BJ (cell line): Measurements from ENCODE around the gene TSC22D2. TPM values are rescaled to one million over a fixed set of nuclear protein-coding genes. Genes with fewer than 3 reads are reported as not detected.

Source experiments
- CTCF ChIA-PET: fragments of 350-600 bp; formaldehyde crosslinking; extraction: SDS; loops from one replicate; lab custom pipeline; 2021; ENCODE audit warnings: antibody characterized with exemption, inconsistent platforms; lab: Yijun Ruan, JAX
- POLR2A ChIA-PET: fragments of 300-600 bp; sonication (Branson Sonifier 250); formaldehyde crosslinking; extraction: SDS; loops from one replicate; lab custom pipeline; 2021; ENCODE audit warnings: antibody characterized with exemption; lab: Charles Lee
- DNase-seq: peaks from one replicate; pipeline ENCODE4 v3.0.0-alpha.2; 2011; ENCODE audit warnings: low read depth
- H3K27me3 ChIP-seq: 2 replicates; pipeline ENCODE4 v1.6.0; 2011; ENCODE audit warnings: low read length; ENCODE audit not compliant: control insufficient read depth, insufficient read depth
- H3K36me3 ChIP-seq: 2 replicates; pipeline ENCODE4 v1.5.1; 2011; ENCODE audit warnings: low read length; ENCODE audit not compliant: control insufficient read depth, insufficient read depth
- H3K4me3 ChIP-seq: 2 replicates; pipeline ENCODE4 v1.5.1; 2011; ENCODE audit warnings: low read depth, mild to moderate bottlenecking, control low read depth, low read length
- polyA plus RNA-seq: library from polyadenylated mRNA; depleted of rRNA; stranded (reverse); fragments of >200 nt; gene quantifications from 2 replicates; pipeline ENCODE4 v1.2.3, GENCODE V29; 2011; rRNA removed
- TF ChIP-seq, protein P1 (sequence below): IDR thresholded peaks from 2 replicates; pipeline ENCODE4 v1.5.1; 2011; ENCODE audit warnings: low read depth, mild to moderate bottlenecking, control low read depth, inconsistent platforms, low read length, moderate library complexity; ENCODE audit not compliant: insufficient read depth

The TSC22D2 gene
- polyA plus RNA-seq, 1 experiment: 8.4 TPM

- ChIA-PET POLR2A (no interaction called here), CTCF (no interaction called here)
- Histone ChIP-seq H3K27me3 (0 out of 2 replicates have a peak, but pooled peaks cover 1% of the 10 kb centered on the region), H3K4me3 (no peak overlapping the region), H3K36me3 (no peaks in the 10 kb centered on the region)
- TF ChIP-seq, protein P1, sequence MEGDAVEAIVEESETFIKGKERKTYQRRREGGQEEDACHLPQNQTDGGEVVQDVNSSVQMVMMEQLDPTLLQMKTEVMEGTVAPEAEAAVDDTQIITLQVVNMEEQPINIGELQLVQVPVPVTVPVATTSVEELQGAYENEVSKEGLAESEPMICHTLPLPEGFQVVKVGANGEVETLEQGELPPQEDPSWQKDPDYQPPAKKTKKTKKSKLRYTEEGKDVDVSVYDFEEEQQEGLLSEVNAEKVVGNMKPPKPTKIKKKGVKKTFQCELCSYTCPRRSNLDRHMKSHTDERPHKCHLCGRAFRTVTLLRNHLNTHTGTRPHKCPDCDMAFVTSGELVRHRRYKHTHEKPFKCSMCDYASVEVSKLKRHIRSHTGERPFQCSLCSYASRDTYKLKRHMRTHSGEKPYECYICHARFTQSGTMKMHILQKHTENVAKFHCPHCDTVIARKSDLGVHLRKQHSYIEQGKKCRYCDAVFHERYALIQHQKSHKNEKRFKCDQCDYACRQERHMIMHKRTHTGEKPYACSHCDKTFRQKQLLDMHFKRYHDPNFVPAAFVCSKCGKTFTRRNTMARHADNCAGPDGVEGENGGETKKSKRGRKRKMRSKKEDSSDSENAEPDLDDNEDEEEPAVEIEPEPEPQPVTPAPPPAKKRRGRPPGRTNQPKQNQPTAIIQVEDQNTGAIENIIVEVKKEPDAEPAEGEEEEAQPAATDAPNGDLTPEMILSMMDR: no peak
- no peak for DNase-seq
These were observed 100.3 kb downstream of the TSC22D2 start for GRCh38 chr3:150508401-150508800.

DNA sequence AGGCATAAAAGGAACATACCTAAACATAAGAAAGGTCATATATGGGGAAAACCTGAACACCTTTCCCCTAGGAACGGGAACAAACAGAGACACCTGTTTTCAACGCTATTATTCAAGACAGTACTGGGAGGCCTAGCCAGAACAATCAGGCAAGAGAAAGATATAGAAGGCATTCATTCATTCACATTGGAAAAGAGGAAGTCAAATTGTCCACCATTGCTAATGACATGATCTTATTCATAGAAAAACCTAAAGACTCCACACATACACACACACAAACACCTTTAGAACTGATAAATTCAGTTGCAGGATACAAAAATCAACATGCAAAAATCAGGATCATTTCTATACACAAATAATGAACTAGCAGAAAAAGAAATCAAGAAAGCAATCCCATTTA, 101.7 kb downstream of the TSC22D2 start:
- CTCF ChIA-PET: no interaction called here

GRCh38 chr3:150511122-150511821, 103.2 kb downstream of the TSC22D2 start:
- POLR2A ChIA-PET: interaction anchor here (0.5 kb wide), 1 partner anchor 16 kb away, joined by 3 read pairs; no protein-coding TSS in a partner anchor
- Histone ChIP-seq H3K27me3 (no peaks in the 10 kb centered on the region), H3K4me3 (no peak overlapping the region), H3K36me3 (no peaks in the 10 kb centered on the region)
- CTCF ChIA-PET: interaction anchor here (1.3 kb wide), 1 partner anchor 10 kb away, joined by 4 read pairs; no protein-coding TSS in a partner anchor
- TF ChIP-seq, protein P1: no peak
- DNase-seq: no peak

More for the DNA sequence above, 101.7 kb downstream of the TSC22D2 start:
- TF ChIP-seq, protein P1: no peak
- no peak for DNase-seq
- no peak overlapping the region for H3K4me3 ChIP-seq
- H3K27me3 ChIP-seq: no peaks in the 10 kb centered on the region
- no peaks in the 10 kb centered on the region for H3K36me3 ChIP-seq
- POLR2A ChIA-PET: no interaction called here

- DNase-seq: no peak
- Histone ChIP-seq H3K4me3 (no peak overlapping the region), H3K36me3 (no peaks in the 10 kb centered on the region), H3K27me3 (no peaks in the 10 kb centered on the region)
- CTCF ChIA-PET: no interaction called here
- TF ChIP-seq, protein P1: no peak
- POLR2A ChIA-PET: no interaction called here
These were observed 107.1 kb downstream of the TSC22D2 start for GRCh38 chr3:150515210-150515609.

Other genes starting within 250 kb of the TSC22D2 start
- gene SERP1, start 138.2 kb downstream of the TSC22D2 start, polyA plus RNA-seq: 86.5 and 96.3 TPM in 2 replicates
- gene EIF2A, start 138.5 kb downstream of the TSC22D2 start, polyA plus RNA-seq: 53.1 and 90.6 TPM in 2 replicates
- gene SELENOT, start 195.0 kb downstream of the TSC22D2 start, polyA plus RNA-seq: 321 and 541 TPM in 2 replicates